Calu3 (cell line): Measurements from ENCODE around the gene NR2C1. TPM values are rescaled to one million over a fixed set of nuclear protein-coding genes. Genes with fewer than 3 reads are reported as not detected.

ENCODE experiments used
- BruUV-seq: library from RNA; stranded (reverse); fragments of 400-500 nt; replicated peaks from 2 replicates; lab custom pipeline; 2021; lab: Mats Ljungman, UMichigan
- CTCF ChIA-PET: fragments of 300-600 bp; sonication (Branson Sonifier 250); formaldehyde crosslinking; loops from one replicate; lab custom pipeline; 2022; ENCODE audit warnings: antibody characterized with exemption; lab: Charles Lee
- DNase-seq: peaks from one replicate; pipeline ENCODE4 v3.0.0; 2022
- H3K27ac Mint-ChIP-seq: one replicate; pipeline ENCODE4 v1.8.0; 2022; ENCODE audit warnings: mixed read lengths; ENCODE audit not compliant: unreplicated experiment
- H3K27me3 Mint-ChIP-seq: one replicate; pipeline ENCODE4 v1.8.0; 2022; ENCODE audit warnings: mixed read lengths; ENCODE audit not compliant: unreplicated experiment
- H3K36me3 Mint-ChIP-seq: one replicate; pipeline ENCODE4 v1.8.0; 2022; ENCODE audit warnings: mild to moderate bottlenecking, moderate library complexity, mixed read lengths; ENCODE audit not compliant: insufficient read depth, unreplicated experiment
- H3K4me1 Mint-ChIP-seq: one replicate; pipeline ENCODE4 v1.8.0; 2022; ENCODE audit warnings: mild to moderate bottlenecking, low read depth, mixed read lengths; ENCODE audit not compliant: unreplicated experiment
- H3K4me3 Mint-ChIP-seq: one replicate; pipeline ENCODE4 v1.8.0; 2022; ENCODE audit warnings: mild to moderate bottlenecking, low read depth, moderate library complexity, mixed read lengths; ENCODE audit not compliant: unreplicated experiment
- H3K9me3 Mint-ChIP-seq: one replicate; pipeline ENCODE4 v1.8.0; 2022; ENCODE audit warnings: low read depth, mixed read lengths; ENCODE audit not compliant: unreplicated experiment
- intact Hi-C: fragments of 100-400 bp; cut with micrococcal nuclease; formaldehyde crosslinking; loops from one replicate; pipeline ENCODE4 v1.10.0; 2022; ENCODE audit not compliant: unreplicated experiment
- total RNA-seq: library from RNA; stranded (reverse); gene quantifications from 2 replicates; pipeline ENCODE4 v1.2.3, GENCODE V29; 2022
- TF ChIP-seq, protein P1 (sequence below): fragments of 200-600 bp; IDR thresholded peaks from one replicate; pipeline ENCODE4 v1.8.0; 2022; ENCODE audit warnings: antibody characterized with exemption; ENCODE audit not compliant: unreplicated experiment

NR2C1 gene
- total RNA-seq, 1 experiment from 2014 or later, result 50.3 TPM

DNA sequence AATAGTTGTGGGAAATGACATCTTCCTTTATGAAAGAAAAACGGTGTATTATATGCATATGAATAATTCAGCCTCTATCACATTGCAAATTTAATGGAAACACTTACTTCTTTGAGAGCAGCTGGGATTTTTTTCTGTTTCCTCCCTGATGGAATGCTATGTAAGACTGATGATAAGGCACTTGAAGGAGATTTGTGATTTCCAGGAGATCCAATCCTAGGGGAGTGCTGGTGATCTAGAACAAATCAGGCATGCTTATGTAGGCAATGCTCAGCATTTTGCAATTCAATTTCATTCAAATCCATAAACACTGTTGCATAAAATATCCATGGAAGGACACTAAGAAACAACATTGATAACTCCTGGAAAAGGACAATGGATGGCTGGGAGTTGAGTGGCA lies 16.0 kb upstream of the NR2C1 start:
- no peak for DNase-seq
- H3K36me3 Mint-ChIP-seq, result peaks cover 63% of the 10 kb centered on the region
- peak overlapping the region; percentile 2 for H3K27ac Mint-ChIP-seq
- H3K4me1 Mint-ChIP-seq, result no peaks in the 10 kb centered on the region
- H3K4me3 Mint-ChIP-seq, result no peak overlapping the region
- intact Hi-C loops, result no loop called here
- TF ChIP-seq, protein P1, sequence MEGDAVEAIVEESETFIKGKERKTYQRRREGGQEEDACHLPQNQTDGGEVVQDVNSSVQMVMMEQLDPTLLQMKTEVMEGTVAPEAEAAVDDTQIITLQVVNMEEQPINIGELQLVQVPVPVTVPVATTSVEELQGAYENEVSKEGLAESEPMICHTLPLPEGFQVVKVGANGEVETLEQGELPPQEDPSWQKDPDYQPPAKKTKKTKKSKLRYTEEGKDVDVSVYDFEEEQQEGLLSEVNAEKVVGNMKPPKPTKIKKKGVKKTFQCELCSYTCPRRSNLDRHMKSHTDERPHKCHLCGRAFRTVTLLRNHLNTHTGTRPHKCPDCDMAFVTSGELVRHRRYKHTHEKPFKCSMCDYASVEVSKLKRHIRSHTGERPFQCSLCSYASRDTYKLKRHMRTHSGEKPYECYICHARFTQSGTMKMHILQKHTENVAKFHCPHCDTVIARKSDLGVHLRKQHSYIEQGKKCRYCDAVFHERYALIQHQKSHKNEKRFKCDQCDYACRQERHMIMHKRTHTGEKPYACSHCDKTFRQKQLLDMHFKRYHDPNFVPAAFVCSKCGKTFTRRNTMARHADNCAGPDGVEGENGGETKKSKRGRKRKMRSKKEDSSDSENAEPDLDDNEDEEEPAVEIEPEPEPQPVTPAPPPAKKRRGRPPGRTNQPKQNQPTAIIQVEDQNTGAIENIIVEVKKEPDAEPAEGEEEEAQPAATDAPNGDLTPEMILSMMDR, result no peak
- BruUV-seq, result no TSS peak
- H3K9me3 Mint-ChIP-seq, result no peaks in the 10 kb centered on the region
- no peaks in the 10 kb centered on the region for H3K27me3 Mint-ChIP-seq
- CTCF ChIA-PET, result no interaction called here

- Mint-ChIP-seq H3K27ac (no peak overlapping the region), H3K4me1 (no peaks in the 10 kb centered on the region), H3K4me3 (no peak overlapping the region), H3K36me3 (peaks cover 63% of the 10 kb centered on the region), H3K9me3 (no peaks in the 10 kb centered on the region), H3K27me3 (no peaks in the 10 kb centered on the region)
- TF ChIP-seq, protein P1, result no peak
- BruUV-seq, result no TSS peak
- CTCF ChIA-PET, result no interaction called here
- intact Hi-C loops, result no loop called here
- DNase-seq, result no peak
These were observed 15.0 kb upstream of the NR2C1 start for GRCh38 chr12:95088379-95088778.

- CTCF ChIA-PET, result interaction anchor here (0.7 kb wide), 2 partner anchors 88 to 435 kb away, joined by 4 read pairs; no protein-coding TSS in a partner anchor
- BruUV-seq, result no TSS peak
- H3K4me1 Mint-ChIP-seq, result no peaks in the 10 kb centered on the region
These were observed 12.2 kb upstream of the NR2C1 start for GRCh38 chr12:95085612-95086011.

GRCh38 chr12:95083938-95084337 lies 10.5 kb upstream of the NR2C1 start:
- TF ChIP-seq, protein P1, result no peak
- DNase-seq, result no peak
- intact Hi-C loops, result no loop called here
- H3K27ac Mint-ChIP-seq, result no peak overlapping the region
- H3K4me3 Mint-ChIP-seq, result no peak overlapping the region
- CTCF ChIA-PET, result interaction anchor here (0.6 kb wide), 1 partner anchor 234 kb away, joined by 3 read pairs; no protein-coding TSS in a partner anchor
- no TSS peak for BruUV-seq
- no peaks in the 10 kb centered on the region for H3K4me1 Mint-ChIP-seq
- no peaks in the 10 kb centered on the region for H3K27me3 Mint-ChIP-seq
- peaks cover 63% of the 10 kb centered on the region for H3K36me3 Mint-ChIP-seq
- no peaks in the 10 kb centered on the region for H3K9me3 Mint-ChIP-seq

More at GRCh38 chr12:95085612-95086011, 12.2 kb upstream of the NR2C1 start:
- TF ChIP-seq, protein P1, result no peak
- no peak for DNase-seq
- no peak overlapping the region for H3K4me3 Mint-ChIP-seq
- H3K9me3 Mint-ChIP-seq, result no peaks in the 10 kb centered on the region
- intact Hi-C loops, result no loop called here
- H3K36me3 Mint-ChIP-seq, result peaks cover 66% of the 10 kb centered on the region
- no peaks in the 10 kb centered on the region for H3K27me3 Mint-ChIP-seq
- no peak overlapping the region for H3K27ac Mint-ChIP-seq
